DMS79 treated with DMSO at 0.1 percent for 48 hours (cell line): ENCODE measurements around the gene CCNT1.
"Not testable (repeated sequence)": the region's sequence is repeated elsewhere in the genome, so short reads cannot be mapped to it uniquely, and the experiment has no call there.

Experiments
- DNase-seq: peaks from one replicate; lab custom pipeline; 2025; lab: John Stamatoyannopoulos, UW

Gene CCNT1

GRCh38 chr12:48691826-48692487 lies 24.6 kb downstream of the CCNT1 start:
- DNase-seq, result no peak

- no peak for DNase-seq
Measured at GRCh38 chr12:48690990-48691389, 25.5 kb downstream of the CCNT1 start.

GRCh38 chr12:48690436-48690835 lies 26.1 kb downstream of the CCNT1 start:
- no peak for DNase-seq

- no peak for DNase-seq
Measured at GRCh38 chr12:48688836-48689235, 27.7 kb downstream of the CCNT1 start.

- DNase-seq, result no peak
Measured at GRCh38 chr12:48687592-48687991, 28.9 kb downstream of the CCNT1 start.

GRCh38 chr12:48686615-48687334 lies 29.7 kb downstream of the CCNT1 start:
- no peak for DNase-seq

- no peak for DNase-seq
Measured at GRCh38 chr12:48686037-48686595, 30.4 kb downstream of the CCNT1 start.

GRCh38 chr12:48683534-48683933 lies 33.0 kb downstream of the CCNT1 start:
- no peak for DNase-seq

GRCh38 chr12:48682927-48683326 lies 33.6 kb downstream of the CCNT1 start:
- DNase-seq, result no peak

GRCh38 chr12:48682533-48682905 lies 34.0 kb downstream of the CCNT1 start:
- DNase-seq, result not testable (repeated sequence)

GRCh38 chr12:48681710-48682532 lies 34.6 kb downstream of the CCNT1 start, which contains the start of gene KANSL2:
Gene KANSL2 (minus strand): TSS chr12:48682238. CDS start chr12:48681632, 606 bp downstream.
- peak; percentile 98 for DNase-seq

- DNase-seq, result no peak
Measured at GRCh38 chr12:48681399-48681709, 35.2 kb downstream of the CCNT1 start.

GRCh38 chr12:48680861-48681260 lies 35.6 kb downstream of the CCNT1 start:
- DNase-seq, result no peak

GRCh38 chr12:48678551-48679185 lies 37.8 kb downstream of the CCNT1 start:
- DNase-seq, result no peak

GRCh38 chr12:48671231-48671856 lies 45.2 kb downstream of the CCNT1 start:
- DNase-seq, result no peak

GRCh38 chr12:48668996-48669395 lies 47.5 kb downstream of the CCNT1 start:
- DNase-seq, result no peak

GRCh38 chr12:48659863-48660262 lies 56.6 kb downstream of the CCNT1 start:
- DNase-seq, result no peak

GRCh38 chr12:48651681-48652080 lies 64.8 kb downstream of the CCNT1 start:
- no peak for DNase-seq

GRCh38 chr12:48645354-48645753 lies 71.2 kb downstream of the CCNT1 start:
- DNase-seq, result not testable (repeated sequence)

GRCh38 chr12:48643011-48643410 lies 73.5 kb downstream of the CCNT1 start:
- no peak for DNase-seq

GRCh38 chr12:48641752-48642555 lies 74.6 kb downstream of the CCNT1 start:
- not testable (repeated sequence) for DNase-seq
